H7 (cell line): Measurements from ENCODE around the gene SPATA19. TPM values are rescaled to one million over a fixed set of nuclear protein-coding genes. Genes with fewer than 3 reads are reported as not detected.
"Not testable (repeated sequence)": the region's sequence is repeated elsewhere in the genome, so short reads cannot be mapped to it uniquely, and the experiment has no call there.

Experiments
- DNase-seq: peaks from one replicate; pipeline ENCODE4 v3.0.0; 2012
- H3K27me3 ChIP-seq: 2 replicates; pipeline ENCODE4 v1.6.0; 2011; ENCODE audit warnings: mild to moderate bottlenecking, low read length; ENCODE audit not compliant: control insufficient read depth, insufficient read depth
- H3K36me3 ChIP-seq: replicated peaks from 2 replicates; pipeline ENCODE4 v1.5.1; 2011; ENCODE audit warnings: low read length; ENCODE audit not compliant: control insufficient read depth, insufficient read depth
- H3K4me3 ChIP-seq: 2 replicates; pipeline ENCODE4 v1.5.1; 2011; ENCODE audit warnings: low read depth, mild to moderate bottlenecking, control low read depth, low read length, moderate library complexity; ENCODE audit not compliant: insufficient read depth
- total RNA-seq: library from RNA; depleted of rRNA; stranded (reverse); fragments of >200 nt; shearing (Covaris generic); gene quantifications from 2 replicates; pipeline ENCODE4 v1.2.3, GENCODE V29; 2014; rRNA removed

SPATA19 gene
- total RNA-seq: not detected in 2 replicates

DNA sequence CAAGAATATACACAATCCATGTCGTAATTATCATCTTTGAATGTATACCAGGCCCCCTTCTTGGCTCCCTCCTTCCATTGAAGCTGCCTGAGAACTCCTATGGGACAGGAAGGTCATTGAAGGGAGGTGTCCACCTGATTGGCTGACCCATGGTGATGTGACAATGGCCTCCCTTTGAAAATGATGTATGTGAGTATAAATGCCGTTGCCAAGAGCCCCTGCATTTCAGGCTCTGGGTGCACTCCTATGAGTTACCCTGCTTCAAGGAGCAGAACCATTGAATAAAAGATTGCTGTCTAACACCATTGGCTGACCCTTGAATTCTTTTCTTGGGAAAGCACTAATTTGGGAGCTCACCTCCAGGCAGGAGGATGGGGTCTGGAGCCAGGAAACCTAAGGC lies at the start of gene SPATA19:
TSS of gene SPATA19 (minus strand) at position 101 of the 400 bp plus-strand sequence. CDS start at position 34, 67 bp downstream.
- no peaks in the 10 kb centered on the region for H3K27me3 ChIP-seq
- H3K36me3 ChIP-seq: no peaks in the 10 kb centered on the region
- no peak within 1 kb of the TSS for H3K4me3 ChIP-seq
- DNase-seq: peak; percentile 2

DNA sequence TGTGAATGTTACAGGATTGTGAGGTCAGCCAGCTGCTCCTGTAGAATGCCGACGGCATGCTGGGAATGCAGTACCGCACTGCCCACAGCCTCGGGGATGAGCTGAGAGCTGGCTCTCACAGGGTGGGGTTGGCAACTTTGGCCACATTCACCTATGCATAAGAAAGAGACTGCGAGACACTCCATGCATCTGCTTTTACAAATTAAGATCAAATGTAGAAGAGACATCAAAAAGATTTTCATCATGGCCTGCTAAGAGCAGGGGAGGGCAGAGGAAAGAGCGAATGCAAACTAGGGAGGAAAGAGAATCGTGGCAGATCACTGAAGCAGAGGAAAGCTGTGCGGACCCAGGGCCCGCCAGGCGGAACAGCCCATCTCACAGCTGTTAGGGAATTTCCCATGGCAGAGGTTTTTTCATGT lies 49.8 kb upstream of the SPATA19 start:
- DNase-seq: peak; percentile 79
- peaks cover 2% of the 10 kb centered on the region; the same call in 1 of the 2 replicates for H3K36me3 ChIP-seq
- H3K27me3 ChIP-seq: no peaks in the 10 kb centered on the region
- no peak overlapping the region for H3K4me3 ChIP-seq

GRCh38 chr11:133893381-133893780 lies 48.1 kb upstream of the SPATA19 start:
- Histone ChIP-seq H3K36me3 (0 out of 2 replicates have a peak, but pooled peaks cover 1% of the 10 kb centered on the region), H3K4me3 (no peak overlapping the region), H3K27me3 (no peaks in the 10 kb centered on the region)
- peak; percentile 12 for DNase-seq

DNA sequence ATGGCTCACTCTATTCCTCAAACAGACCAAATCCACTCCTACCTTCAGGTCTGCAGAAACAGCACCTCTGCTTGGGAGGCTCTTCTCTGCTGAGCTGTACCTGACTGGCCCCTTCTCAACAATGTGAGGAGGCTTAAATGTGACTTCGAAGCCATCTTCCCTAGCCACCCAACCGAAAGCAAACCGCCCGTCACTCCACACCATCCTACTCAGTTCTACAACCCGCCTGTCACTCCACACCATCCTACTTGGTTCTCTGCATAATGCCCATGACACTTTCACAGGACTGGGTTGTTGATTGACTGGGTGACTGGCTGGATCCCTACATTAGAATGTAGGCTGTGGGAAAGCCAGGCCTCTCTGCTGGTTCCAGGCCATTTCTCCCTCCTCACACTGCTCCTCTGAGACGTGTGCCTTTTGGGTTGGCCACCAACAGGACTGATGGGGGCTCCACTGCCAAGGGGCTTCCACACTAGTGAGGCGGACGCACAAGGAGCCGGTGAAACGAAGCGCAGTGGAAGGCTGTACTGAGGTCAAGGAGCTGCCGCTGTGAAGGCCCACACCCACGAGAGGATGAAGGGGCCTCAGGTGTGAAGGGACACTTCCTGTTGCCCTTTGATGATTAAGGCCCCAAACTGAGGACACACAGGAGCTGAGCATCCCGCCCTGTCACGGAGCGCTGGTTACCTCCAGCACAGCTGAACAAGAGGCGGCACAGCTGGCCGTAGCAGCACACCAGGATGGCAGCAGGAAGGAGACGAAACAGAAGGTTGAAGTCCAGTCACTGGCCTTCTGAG lies 47.5 kb upstream of the SPATA19 start:
- H3K27me3 ChIP-seq: no peaks in the 10 kb centered on the region
- DNase-seq: no peak
- 0 out of 2 replicates have a peak, but pooled peaks cover 1% of the 10 kb centered on the region for H3K36me3 ChIP-seq
- no peak overlapping the region for H3K4me3 ChIP-seq

GRCh38 chr11:133892126-133892525 lies 46.8 kb upstream of the SPATA19 start:
- Histone ChIP-seq H3K4me3 (no peak overlapping the region), H3K27me3 (no peaks in the 10 kb centered on the region)
- no peak for DNase-seq

DNA sequence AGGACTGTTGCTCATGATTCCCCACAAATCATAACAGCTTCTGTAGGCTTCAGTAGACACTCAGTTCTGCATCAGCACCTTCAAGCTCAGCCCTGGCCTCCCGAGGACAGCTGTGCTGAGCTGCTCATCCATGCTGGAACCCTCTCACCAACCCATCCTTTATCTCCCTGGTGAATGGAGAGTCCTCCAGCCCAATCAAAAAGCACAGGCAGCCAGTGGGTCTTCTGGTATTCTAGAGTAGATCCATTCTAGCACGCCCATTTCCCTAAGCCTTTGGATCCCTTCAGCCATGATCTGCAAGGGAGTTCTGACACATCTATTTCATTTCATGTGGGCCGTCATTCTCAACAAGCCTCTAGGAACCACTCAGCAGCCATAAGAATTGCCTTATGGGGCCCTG lies 44.6 kb upstream of the SPATA19 start:
- Histone ChIP-seq H3K36me3 (no peaks in the 10 kb centered on the region), H3K4me3 (no peak overlapping the region), H3K27me3 (no peaks in the 10 kb centered on the region)
- DNase-seq: peak; percentile 4

More at GRCh38 chr11:133892126-133892525, 46.8 kb upstream of the SPATA19 start:
- H3K36me3 ChIP-seq: no peaks in the 10 kb centered on the region

DNA sequence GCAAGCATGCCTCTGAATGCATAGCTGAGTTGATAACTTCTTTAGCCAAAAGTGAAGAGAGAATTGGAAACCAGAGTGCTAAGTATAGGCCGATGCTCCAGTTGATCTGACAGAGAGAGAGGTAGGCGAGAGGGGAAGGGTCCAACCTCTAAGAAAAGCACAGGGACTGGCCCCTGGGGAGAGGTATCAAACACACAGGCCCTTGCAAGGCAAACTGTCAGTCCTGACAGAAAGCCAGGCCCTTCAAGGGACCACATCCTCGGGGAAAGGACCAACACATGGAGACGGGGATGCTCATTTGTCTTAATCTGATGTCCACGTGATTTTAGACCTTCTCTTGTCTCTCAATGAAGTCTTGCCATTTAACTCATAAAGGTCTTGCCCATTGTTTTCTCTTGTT lies 43.9 kb upstream of the SPATA19 start:
- Histone ChIP-seq H3K36me3 (no peaks in the 10 kb centered on the region), H3K4me3 (no peak overlapping the region), H3K27me3 (no peaks in the 10 kb centered on the region)
- no peak for DNase-seq

GRCh38 chr11:133887692-133888332 lies 42.5 kb upstream of the SPATA19 start:
- no peaks in the 10 kb centered on the region for H3K27me3 ChIP-seq
- no peak overlapping the region for H3K4me3 ChIP-seq
- H3K36me3 ChIP-seq: no peaks in the 10 kb centered on the region
- DNase-seq: no peak

DNA sequence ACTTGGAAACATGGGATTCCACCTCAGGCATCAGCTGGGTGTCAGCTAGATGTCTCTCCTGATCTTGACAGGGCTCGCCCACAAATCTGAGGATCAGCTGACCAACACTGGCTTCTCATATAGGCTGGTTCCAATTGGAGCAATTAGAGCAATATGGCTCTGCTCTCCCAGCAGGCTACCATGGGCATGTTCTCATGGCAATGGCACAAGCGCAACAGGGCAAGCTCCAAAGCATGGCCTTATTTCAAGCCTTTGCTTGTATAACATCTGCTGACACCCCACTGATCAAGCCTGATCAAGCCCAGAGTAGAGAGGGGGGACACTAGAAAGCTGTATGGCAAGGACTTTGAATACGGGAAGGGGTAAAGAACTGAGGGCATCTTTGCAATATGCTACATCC lies 40.7 kb upstream of the SPATA19 start:
- Histone ChIP-seq H3K27me3 (no peaks in the 10 kb centered on the region), H3K4me3 (no peak overlapping the region), H3K36me3 (no peaks in the 10 kb centered on the region)
- no peak for DNase-seq

DNA sequence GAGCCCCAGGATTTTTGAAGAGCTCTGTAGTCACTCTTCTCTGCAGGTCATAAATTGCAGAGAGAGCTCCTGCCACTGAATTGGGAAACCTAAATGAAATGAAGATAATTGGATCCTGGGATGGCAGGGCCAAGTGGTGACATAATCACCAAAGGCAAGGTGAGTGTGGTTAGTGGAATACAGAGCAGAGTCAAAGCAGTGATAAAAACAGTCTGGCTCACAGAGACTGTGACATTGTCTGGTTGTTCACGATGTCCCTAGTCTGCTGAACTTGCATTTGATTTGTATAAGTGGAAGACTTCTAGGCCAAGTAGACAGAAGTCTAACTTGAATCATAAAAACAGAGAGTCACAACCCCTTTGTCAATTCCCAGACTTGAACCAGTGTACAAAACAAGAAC lies 26.8 kb upstream of the SPATA19 start:
- Histone ChIP-seq H3K4me3 (no peak overlapping the region), H3K27me3 (no peaks in the 10 kb centered on the region), H3K36me3 (no peaks in the 10 kb centered on the region)
- no peak for DNase-seq

GRCh38 chr11:133867456-133867855 lies 22.1 kb upstream of the SPATA19 start:
- H3K4me3 ChIP-seq: no peak overlapping the region
- no peaks in the 10 kb centered on the region for H3K36me3 ChIP-seq
- no peak for DNase-seq
- no peaks in the 10 kb centered on the region for H3K27me3 ChIP-seq

- Histone ChIP-seq H3K4me3 (no peak overlapping the region), H3K36me3 (no peaks in the 10 kb centered on the region), H3K27me3 (no peaks in the 10 kb centered on the region)
- no peak for DNase-seq
These were observed 20.2 kb upstream of the SPATA19 start for GRCh38 chr11:133865466-133865865.

GRCh38 chr11:133864756-133865155 lies 19.4 kb upstream of the SPATA19 start:
- Histone ChIP-seq H3K36me3 (no peaks in the 10 kb centered on the region), H3K4me3 (no peak overlapping the region), H3K27me3 (no peaks in the 10 kb centered on the region)
- DNase-seq: no peak

- Histone ChIP-seq H3K4me3 (no peak overlapping the region), H3K36me3 (no peaks in the 10 kb centered on the region), H3K27me3 (no peaks in the 10 kb centered on the region)
- DNase-seq: no peak
These were observed 14.8 kb upstream of the SPATA19 start for GRCh38 chr11:133860151-133860550.

GRCh38 chr11:133854330-133854960 lies 9.1 kb upstream of the SPATA19 start:
- peak; percentile 36 for DNase-seq
- not testable (repeated sequence) for H3K27me3 ChIP-seq, H3K36me3 ChIP-seq, H3K4me3 ChIP-seq
